Adrenal gland (tissue), 12 donors: Measurements from ENCODE around the gene ERCC2. TPM values are rescaled to one million over a fixed set of nuclear protein-coding genes. Genes with fewer than 3 reads are reported as not detected.

ENCODE experiments used
- DNase-seq, 7 donors: peaks; one replicate each; pipeline ENCODE4 v3.0.0-alpha.2; 2019 to 2020
- H3K27ac ChIP-seq, 5 donors: fragments of 200-600 bp; sonication (generic) in 4 of 5; 1 replicate in 3 of 5; 2 replicates in 2 of 5; pipeline versions ENCODE4 v1.5.1 to v1.8.0; 2016 to 2020; ENCODE audit warnings: mild to moderate bottlenecking in 1 of 5
- H3K27me3 ChIP-seq: fragments of 200-600 bp; 2 replicates; pipeline ENCODE4 v1.8.0; 2021
- H3K36me3 ChIP-seq, 2 donors: fragments of 200-600 bp; replicated peaks in 1 of 2; 1 replicate in 1 of 2; 2 replicates in 1 of 2; pipeline versions ENCODE4 v1.5.1 to v1.8.0; 2018 to 2022
- H3K4me1 ChIP-seq, 2 donors: fragments of 200-600 bp; replicated peaks in 1 of 2; 1 replicate in 1 of 2; 2 replicates in 1 of 2; pipeline versions ENCODE4 v1.5.1 to v1.8.0; 2018 to 2021
- H3K4me3 ChIP-seq, 4 donors: fragments of 200-600 bp; sonication (generic) in 3 of 4; one replicate each; pipeline ENCODE4 v1.5.1; 2016 to 2018
- H3K9me3 ChIP-seq, 3 donors: fragments of 200-600 bp; sonication (generic) in 1 of 3; replicated peaks in 1 of 3; 1 replicate in 2 of 3; 2 replicates in 1 of 3; pipeline versions ENCODE4 v1.5.1 to v1.8.0; 2016 to 2021
- CTCF ChIP-seq, 6 experiments: fragments of 450-650 bp in 4 of 6; fragments of 200-600 bp in 2 of 6; sonication (generic) in 1 of 6; IDR thresholded peaks; 1 replicate in 5 of 6; 2 replicates in 1 of 6; pipeline versions ENCODE4 v1.5.1 to v1.8.0; 2016 to 2021; ENCODE audit warnings: antibody characterized with exemption in 6 of 6, mild to moderate bottlenecking in 2 of 6, moderate library complexity in 1 of 6
- POLR2A ChIP-seq, 2 donors: fragments of 450-650 bp; IDR thresholded peaks; one replicate each; pipeline ENCODE4 v1.6.1; 2017; ENCODE audit warnings: antibody characterized with exemption in 2 of 2, mild to moderate bottlenecking in 2 of 2, moderate library complexity in 1 of 2
- WGBS, 4 donors: extraction: QIAGEN DNeasy Blood & Tissue Kit in 2 of 4; methylation state at CpG; one replicate each; pipeline versions ENCODE4 v1.1.5 to v1.1.7; 2013 to 2017; 5-methylcytosine and 5-hydroxymethylcytosine counted together
- intact Hi-C, 2 donors: fragments of 100-400 bp; cut with DNase I; formaldehyde crosslinking; loops; one replicate each; pipeline versions ENCODE4 v1.14.1 to v1.15.0; 2022 to 2023
- polyA plus RNA-seq, 3 donors: library from polyadenylated mRNA; stranded (reverse); fragments of 200-250 nt in 2 of 3; fragments of 350-450 nt in 1 of 3; fragmentation: Illumina TruSeq in 1 of 3; extraction: RNeasy Lipid Tissue Mini Kit (QIAGEN cat#74804) in 1 of 3; gene quantifications; one replicate each; pipeline ENCODE4 v1.2.3, GENCODE V29; 2013 to 2014
- total RNA-seq, 9 donors: library from RNA; depleted of rRNA in 4 of 9; stranded (reverse); fragments of >200 nt in 4 of 9; fragments of 120-200 nt in 1 of 9; fragmentation: NEBNext Ultra II Directional in 1 of 9; extraction: Animal tissue kit (Norgen Biotek cat#: 25700) in 1 of 9; gene quantifications; one replicate each; pipeline versions ENCODE4 v1.1.0 to v1.2.4, GENCODE V29; 2013 to 2023
- donor health status: healthy with polysubstance abuse.
- donor health status: Bipolar disorder and iron deficiency.
- donor health status: DM: yes; HTN: yes; CAD: no.
- donor health status: DM: no; HTN: no; CAD: no.
- donor health status: DM: no; HTN: no; CAD: no.
- donor health status: DM: yes; HTN: yes; CAD: no.

Gene ERCC2
- total and polyA plus RNA-seq, 12 donors, result 10.1 to 53.3 (median 26.9) TPM

DNA sequence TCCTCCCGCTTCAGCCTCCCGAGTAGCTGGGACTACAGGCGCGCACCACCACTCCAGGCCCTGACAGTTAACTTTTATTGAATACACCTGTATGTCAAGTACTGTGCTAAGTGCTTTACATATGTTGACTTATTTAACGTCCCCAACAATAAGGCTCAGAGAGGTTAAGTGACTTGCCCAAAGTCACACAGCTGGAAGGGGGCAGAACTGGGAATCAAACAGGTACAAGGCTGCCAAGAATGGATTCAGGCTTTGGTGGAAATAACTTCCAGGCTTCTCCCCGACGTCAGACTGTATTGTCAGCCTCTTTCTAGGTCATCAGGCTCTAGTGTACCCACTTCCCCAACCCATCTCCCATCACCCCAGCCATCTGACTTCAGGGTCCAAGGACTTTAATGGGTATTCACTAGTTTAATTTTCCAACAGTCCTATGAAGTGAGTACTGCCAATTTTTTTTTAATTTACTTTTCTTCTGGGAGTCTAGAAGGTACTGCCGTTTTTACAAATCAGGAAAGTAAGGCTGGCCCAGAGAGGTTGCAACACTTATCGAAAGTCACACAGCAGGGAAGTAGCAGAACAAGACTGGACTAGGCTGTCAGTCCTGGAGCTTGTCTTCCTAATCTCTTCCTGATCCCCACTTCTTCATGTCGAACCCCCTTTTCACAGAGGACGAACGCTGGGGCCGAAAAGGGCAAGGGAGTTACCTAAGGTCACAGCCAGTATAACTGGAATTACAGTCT lies 42.8 kb downstream of the ERCC2 start:
- H3K4me1 ChIP-seq, result no peaks in the 10 kb centered on the region
- peaks cover 9% of the 10 kb centered on the region for H3K27me3 ChIP-seq
- intact Hi-C loops, result no loop called here
- WGBS, 4 donors, result 65 to 73% (median 69%) methylated on average over 13 of the region's 13 CpGs
- no peak overlapping the region for H3K4me3 ChIP-seq
- H3K27ac ChIP-seq, result no peak overlapping the region
- H3K36me3 ChIP-seq, result no peaks in the 10 kb centered on the region
- no peak for DNase-seq
- H3K9me3 ChIP-seq, result no peaks in the 10 kb centered on the region
- TF ChIP-seq POLR2A (IDR thresholded peaks at IDR 0.05) (no peak), CTCF (IDR thresholded peaks at IDR 0.05) (no peak)

DNA sequence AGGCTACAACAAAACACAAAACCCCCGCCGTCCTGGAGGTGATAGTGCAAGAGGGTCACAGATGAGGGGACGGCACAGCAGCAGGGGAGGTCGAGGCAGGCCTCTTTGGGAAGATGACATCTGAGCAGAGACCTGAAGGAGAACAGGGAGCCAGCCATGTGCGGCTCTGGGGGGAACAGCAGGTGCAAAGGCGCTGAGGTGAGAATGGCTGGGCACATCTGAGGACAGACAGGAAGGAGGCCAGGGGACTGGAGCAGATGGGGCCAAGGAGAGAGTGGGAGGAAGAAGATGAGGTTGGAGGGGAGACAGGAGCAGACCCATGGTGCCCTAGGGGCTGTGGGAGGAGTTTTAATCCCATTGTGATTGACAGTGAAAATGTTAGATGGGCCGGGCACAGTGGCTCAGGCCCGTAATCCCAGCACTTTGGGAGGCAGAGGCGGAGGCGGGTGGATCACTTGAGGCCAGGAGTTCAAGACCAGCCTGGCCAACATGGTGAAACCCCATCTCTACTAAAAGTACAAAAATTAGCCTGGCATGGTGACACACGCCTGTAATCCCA lies 45.9 kb downstream of the ERCC2 start:
- DNase-seq, result no peak
- Histone ChIP-seq H3K36me3 (no peaks in the 10 kb centered on the region), H3K4me3 (no peak overlapping the region), H3K27ac (no peak overlapping the region), H3K9me3 (no peaks in the 10 kb centered on the region), H3K4me1 (no peaks in the 10 kb centered on the region), H3K27me3 (peaks cover 9% of the 10 kb centered on the region)
- no peak for TF ChIP-seq CTCF (IDR thresholded peaks at IDR 0.05)
- no peak for TF ChIP-seq POLR2A (IDR thresholded peaks at IDR 0.05)
- 70 to 78% (median 75%) methylated on average over 11 of the region's 11 CpGs for WGBS, 4 donors
- intact Hi-C loops, result no loop called here

- 4 to 8% (median 8%) methylated on average over 8 to 30 of the region's 30 CpGs; no CpG with 5 or more reads in 1 of the 4 donors for WGBS, 4 donors
- H3K9me3 ChIP-seq, result no peaks in the 10 kb centered on the region
- H3K4me1 ChIP-seq, result no peaks in the 10 kb centered on the region
- intact Hi-C loops, result no loop called here
- no peaks in the 10 kb centered on the region for H3K36me3 ChIP-seq
- H3K27ac ChIP-seq, result no peak overlapping the region
- peaks cover 11% of the 10 kb centered on the region for H3K27me3 ChIP-seq
- H3K4me3 ChIP-seq, result no peak overlapping the region
- TF ChIP-seq CTCF (IDR thresholded peaks at IDR 0.05) (no peak), POLR2A (IDR thresholded peaks at IDR 0.05) (no peak)
- DNase-seq, result no peak
These were observed 46.7 kb downstream of the ERCC2 start for GRCh38 chr19:45323671-45324081.

- intact Hi-C loops, result no loop called here
- no peak for DNase-seq
- peaks cover 11% of the 10 kb centered on the region for H3K27me3 ChIP-seq
- no peak within 1 kb of the TSS for H3K27ac ChIP-seq
- no peaks in the 10 kb centered on the region for H3K9me3 ChIP-seq
- TF ChIP-seq CTCF (IDR thresholded peaks at IDR 0.05) (no peak), POLR2A (IDR thresholded peaks at IDR 0.05) (no peak)
- no peaks in the 10 kb centered on the region for H3K36me3 ChIP-seq
- WGBS, 4 donors, result 44 to 61% (median 54%) methylated on average over 3 to 15 of the region's 15 CpGs; no CpG with 5 or more reads in 1 of the 4 donors
- H3K4me1 ChIP-seq, result no peaks in the 10 kb centered on the region
- H3K4me3 ChIP-seq, result no peak within 1 kb of the TSS
These were observed 47.6 kb downstream of the ERCC2 start, which contains the start of gene CKM for GRCh38 chr19:45322744-45323281. TSS of gene CKM (minus strand) at chr19:45322875. CDS start at chr19:45319713, 3,162 bp downstream.
